HepG2 (cell line): ENCODE data around the gene PDGFB. TPM values are rescaled to one million over a fixed set of nuclear protein-coding genes. Genes with fewer than 3 reads are reported as not detected.
A peak's percentile ranks its signal among the peaks of the same experiment; 100 is the strongest.

Experiments used
- BRCA1 ChIP-seq: sonication (generic); formaldehyde crosslinking; IDR thresholded peaks from 2 replicates; pipeline ENCODE4 v1.4.0; 2020; ENCODE audit warnings: missing genetic modification reagents
- CREM ChIP-seq, 2 experiments: sonication (generic) in 1 of 2; formaldehyde crosslinking in 1 of 2; IDR thresholded peaks; 2 replicates each; pipeline versions ENCODE4 v1.4.0 to v1.6.1; 2016 to 2020; ENCODE audit warnings: antibody characterized with exemption in 1 of 2, mild to moderate bottlenecking in 1 of 2, missing genetic modification reagents in 1 of 2
- JARID2 ChIP-seq: sonication (generic); formaldehyde crosslinking; IDR thresholded peaks from 2 replicates; pipeline ENCODE4 v1.8.1; 2023; ENCODE audit warnings: missing genetic modification reagents, inconsistent platforms; ENCODE audit not compliant: insufficient replicate concordance
- MIXL1 ChIP-seq: IDR thresholded peaks from 2 replicates; pipeline ENCODE4 v1.6.1; 2016
- NFKB2 ChIP-seq: sonication (generic); formaldehyde crosslinking; IDR thresholded peaks from 2 replicates; pipeline ENCODE4 v1.4.0; 2020; ENCODE audit warnings: missing genetic modification reagents, borderline replicate concordance
- ONECUT2 ChIP-seq: sonication (generic); formaldehyde crosslinking; IDR thresholded peaks from 2 replicates; pipeline ENCODE4 v1.4.0; 2020; ENCODE audit warnings: missing genetic modification reagents
- PHF8 ChIP-seq: sonication (generic); formaldehyde crosslinking; IDR thresholded peaks from 2 replicates; pipeline ENCODE4 v1.5.0; 2020; ENCODE audit warnings: missing genetic modification reagents
- POLR2AphosphoS5 ChIP-seq: IDR thresholded peaks from 2 replicates; pipeline ENCODE4 v1.6.1; 2012; ENCODE audit warnings: low read depth, low read length
- ZKSCAN5 ChIP-seq: sonication (generic); formaldehyde crosslinking; IDR thresholded peaks from 2 replicates; pipeline ENCODE4 v1.5.1; 2020; ENCODE audit warnings: mild to moderate bottlenecking, missing genetic modification reagents
- ZNF124 ChIP-seq: sonication (generic); formaldehyde crosslinking; IDR thresholded peaks from 2 replicates; pipeline ENCODE4 v1.4.0; 2020; ENCODE audit warnings: missing genetic modification reagents
- ZNF530 ChIP-seq: sonication (generic); formaldehyde crosslinking; IDR thresholded peaks from 2 replicates; pipeline ENCODE4 v1.5.0; 2020; ENCODE audit warnings: low read depth, mild to moderate bottlenecking, missing genetic modification reagents
- ZNF674 ChIP-seq: sonication (generic); formaldehyde crosslinking; IDR thresholded peaks from 2 replicates; pipeline ENCODE4 v1.5.0; 2020; ENCODE audit warnings: low read depth, mild to moderate bottlenecking, missing genetic modification reagents
- ZNF768 ChIP-seq: sonication (generic); formaldehyde crosslinking; IDR thresholded peaks from 2 replicates; pipeline ENCODE4 v1.4.0; 2020; ENCODE audit warnings: missing genetic modification reagents
- ZNF816 ChIP-seq: sonication (generic); formaldehyde crosslinking; IDR thresholded peaks from 2 replicates; pipeline ENCODE4 v1.8.0; 2022; ENCODE audit warnings: missing genetic modification reagents, mild to moderate bottlenecking, borderline replicate concordance
- ZNF839 ChIP-seq: sonication (generic); formaldehyde crosslinking; IDR thresholded peaks from 2 replicates; pipeline ENCODE4 v1.4.0; 2020; ENCODE audit warnings: missing genetic modification reagents, mild to moderate bottlenecking, borderline replicate concordance
- polyA plus RNA-seq, 8 experiments: library from polyadenylated mRNA; depleted of rRNA in 3 of 8; stranded (reverse) in 7 of 8; unstranded in 1 of 8; fragments of >200 nt; fragmentation: Illumina TruSeq in 4 of 8; extraction: Trizol in 4 of 8; gene quantifications; 2 replicates each; pipeline versions ENCODE4 v1.2.1 to v1.2.3, GENCODE V29; 2011 to 2016; ENCODE audit warnings: low read depth in 4 of 8, missing spikeins in 1 of 8, mixed read lengths in 1 of 8; ENCODE audit not compliant: insufficient read depth in 1 of 8
- total RNA-seq, 5 experiments: library from RNA; depleted of rRNA; stranded (reverse); fragments of >200 nt; fragmentation: Illumina TruSeq; extraction: Trizol; gene quantifications; 2 replicates each; pipeline ENCODE4 v1.2.3, GENCODE V29; 2016; ENCODE audit warnings: low read depth in 1 of 5
- TF ChIP-seq, protein P1 (sequence below), 2 experiments: sonication (generic) in 1 of 2; formaldehyde crosslinking in 1 of 2; IDR thresholded peaks; 2 replicates each; pipeline versions ENCODE4 v1.4.0 to v1.6.1; 2018 to 2020; ENCODE audit warnings: missing genetic modification reagents in 2 of 2, borderline replicate concordance in 1 of 2, low read depth in 1 of 2, mild to moderate bottlenecking in 1 of 2, missing biosample characterization in 1 of 2
- TF ChIP-seq, protein P2 (sequence below): sonication (generic); formaldehyde crosslinking; IDR thresholded peaks from 2 replicates; pipeline ENCODE4 v1.4.0; 2020; ENCODE audit warnings: missing genetic modification reagents
- TF ChIP-seq, protein P3 (sequence below): sonication (generic); formaldehyde crosslinking; IDR thresholded peaks from 2 replicates; pipeline ENCODE4 v1.4.0; 2020; ENCODE audit warnings: missing genetic modification reagents, borderline replicate concordance
- TF ChIP-seq, protein P4 (sequence below): sonication (generic); formaldehyde crosslinking; IDR thresholded peaks from 2 replicates; pipeline ENCODE4 v1.4.0; 2020; ENCODE audit warnings: missing genetic modification reagents, mild to moderate bottlenecking, borderline replicate concordance

The PDGFB gene
- total and polyA plus RNA-seq, 2 of the 13 experiments (the other 11 are each of a cell fraction or from before 2014, with no cell fraction given): 1.4 to 10.1 TPM

DNA sequence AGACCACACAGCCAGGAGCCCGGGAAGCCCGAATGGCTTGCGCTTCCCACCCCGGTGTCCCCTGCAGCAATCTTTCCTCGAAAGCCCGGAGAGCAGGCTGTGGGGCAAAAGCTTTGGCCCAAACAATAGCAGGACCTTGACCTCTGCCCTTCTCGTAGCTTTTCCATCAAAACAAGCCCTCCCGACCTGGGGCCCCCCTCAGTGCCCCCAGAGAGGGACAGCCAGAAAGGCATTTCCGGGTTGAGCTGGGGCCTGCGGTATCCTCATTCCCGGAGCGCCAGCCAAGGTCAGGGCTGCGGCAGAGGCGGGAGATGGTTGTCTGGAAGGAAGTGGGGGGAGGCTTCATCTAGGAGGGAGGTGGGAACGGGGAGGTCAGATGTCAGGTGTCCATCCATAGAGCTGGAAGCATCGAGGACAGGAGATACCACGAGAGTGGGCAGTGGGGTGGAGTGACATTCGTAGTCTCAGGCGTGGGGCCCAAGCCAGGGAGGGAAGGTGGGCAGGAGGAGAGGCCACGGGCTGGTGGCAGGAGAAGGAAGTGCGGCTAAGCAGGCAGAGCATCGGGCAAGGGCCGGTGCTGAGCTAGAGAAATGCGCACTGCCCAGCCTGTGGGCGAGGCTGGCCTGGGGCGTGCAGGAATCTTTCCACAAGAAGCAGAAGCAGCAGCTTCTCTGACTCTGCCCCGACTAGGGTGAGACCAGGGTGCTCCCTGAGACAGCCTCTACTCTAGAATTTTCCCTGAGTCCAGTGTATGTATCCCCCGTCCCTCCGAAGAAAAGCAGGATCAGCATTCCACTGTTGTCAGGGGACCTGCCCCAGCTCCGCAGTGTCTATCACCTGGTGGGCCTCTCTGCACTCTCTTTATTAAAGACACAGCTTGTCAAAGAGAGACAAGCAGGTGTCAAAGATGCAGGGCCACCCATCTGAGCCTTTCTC lies 14.3 kb downstream of the PDGFB start (continued):
- TF ChIP-seq, protein P1, sequence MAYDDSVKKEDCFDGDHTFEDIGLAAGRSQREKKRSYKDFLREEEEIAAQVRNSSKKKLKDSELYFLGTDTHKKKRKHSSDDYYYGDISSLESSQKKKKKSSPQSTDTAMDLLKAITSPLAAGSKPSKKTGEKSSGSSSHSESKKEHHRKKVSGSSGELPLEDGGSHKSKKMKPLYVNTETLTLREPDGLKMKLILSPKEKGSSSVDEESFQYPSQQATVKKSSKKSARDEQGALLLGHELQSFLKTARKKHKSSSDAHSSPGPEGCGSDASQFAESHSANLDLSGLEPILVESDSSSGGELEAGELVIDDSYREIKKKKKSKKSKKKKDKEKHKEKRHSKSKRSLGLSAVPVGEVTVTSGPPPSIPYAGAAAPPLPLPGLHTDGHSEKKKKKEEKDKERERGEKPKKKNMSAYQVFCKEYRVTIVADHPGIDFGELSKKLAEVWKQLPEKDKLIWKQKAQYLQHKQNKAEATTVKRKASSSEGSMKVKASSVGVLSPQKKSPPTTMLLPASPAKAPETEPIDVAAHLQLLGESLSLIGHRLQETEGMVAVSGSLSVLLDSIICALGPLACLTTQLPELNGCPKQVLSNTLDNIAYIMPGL (CRISPR knock-in tag; IDR thresholded peaks at IDR 0.05; ENCODE audit: borderline replicate concordance in 1 of 2, low read depth in 1 of 2): no peak; a peak in 1 of 4 replicates
- TF ChIP-seq ZNF839: no peak
- no peak; the same call in 1 of the 2 replicates for TF ChIP-seq NFKB2 (CRISPR knock-in tag)
- TF ChIP-seq POLR2AphosphoS5: no peak
- peak; percentile 30; the same call in 1 of the 2 replicates for TF ChIP-seq PHF8
- TF ChIP-seq, protein P2, sequence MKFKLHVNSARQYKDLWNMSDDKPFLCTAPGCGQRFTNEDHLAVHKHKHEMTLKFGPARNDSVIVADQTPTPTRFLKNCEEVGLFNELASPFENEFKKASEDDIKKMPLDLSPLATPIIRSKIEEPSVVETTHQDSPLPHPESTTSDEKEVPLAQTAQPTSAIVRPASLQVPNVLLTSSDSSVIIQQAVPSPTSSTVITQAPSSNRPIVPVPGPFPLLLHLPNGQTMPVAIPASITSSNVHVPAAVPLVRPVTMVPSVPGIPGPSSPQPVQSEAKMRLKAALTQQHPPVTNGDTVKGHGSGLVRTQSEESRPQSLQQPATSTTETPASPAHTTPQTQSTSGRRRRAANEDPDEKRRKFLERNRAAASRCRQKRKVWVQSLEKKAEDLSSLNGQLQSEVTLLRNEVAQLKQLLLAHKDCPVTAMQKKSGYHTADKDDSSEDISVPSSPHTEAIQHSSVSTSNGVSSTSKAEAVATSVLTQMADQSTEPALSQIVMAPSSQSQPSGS: no peak
- TF ChIP-seq ZNF530 (CRISPR knock-in tag): no peak
- peak; percentile 81 for TF ChIP-seq CREM (IDR thresholded peaks at IDR 0.05)
- TF ChIP-seq CREM (CRISPR knock-in tag; IDR thresholded peaks at IDR 0.05): no peak
- TF ChIP-seq JARID2 (CRISPR knock-in tag): no peak
- TF ChIP-seq ZNF124 (CRISPR knock-in tag): 0 out of 2 replicates have a peak, but pooled peaks have one; percentile 49
- no peak for TF ChIP-seq ZNF674
- TF ChIP-seq ZNF768 (CRISPR knock-in tag): no peak
- TF ChIP-seq, protein P3, sequence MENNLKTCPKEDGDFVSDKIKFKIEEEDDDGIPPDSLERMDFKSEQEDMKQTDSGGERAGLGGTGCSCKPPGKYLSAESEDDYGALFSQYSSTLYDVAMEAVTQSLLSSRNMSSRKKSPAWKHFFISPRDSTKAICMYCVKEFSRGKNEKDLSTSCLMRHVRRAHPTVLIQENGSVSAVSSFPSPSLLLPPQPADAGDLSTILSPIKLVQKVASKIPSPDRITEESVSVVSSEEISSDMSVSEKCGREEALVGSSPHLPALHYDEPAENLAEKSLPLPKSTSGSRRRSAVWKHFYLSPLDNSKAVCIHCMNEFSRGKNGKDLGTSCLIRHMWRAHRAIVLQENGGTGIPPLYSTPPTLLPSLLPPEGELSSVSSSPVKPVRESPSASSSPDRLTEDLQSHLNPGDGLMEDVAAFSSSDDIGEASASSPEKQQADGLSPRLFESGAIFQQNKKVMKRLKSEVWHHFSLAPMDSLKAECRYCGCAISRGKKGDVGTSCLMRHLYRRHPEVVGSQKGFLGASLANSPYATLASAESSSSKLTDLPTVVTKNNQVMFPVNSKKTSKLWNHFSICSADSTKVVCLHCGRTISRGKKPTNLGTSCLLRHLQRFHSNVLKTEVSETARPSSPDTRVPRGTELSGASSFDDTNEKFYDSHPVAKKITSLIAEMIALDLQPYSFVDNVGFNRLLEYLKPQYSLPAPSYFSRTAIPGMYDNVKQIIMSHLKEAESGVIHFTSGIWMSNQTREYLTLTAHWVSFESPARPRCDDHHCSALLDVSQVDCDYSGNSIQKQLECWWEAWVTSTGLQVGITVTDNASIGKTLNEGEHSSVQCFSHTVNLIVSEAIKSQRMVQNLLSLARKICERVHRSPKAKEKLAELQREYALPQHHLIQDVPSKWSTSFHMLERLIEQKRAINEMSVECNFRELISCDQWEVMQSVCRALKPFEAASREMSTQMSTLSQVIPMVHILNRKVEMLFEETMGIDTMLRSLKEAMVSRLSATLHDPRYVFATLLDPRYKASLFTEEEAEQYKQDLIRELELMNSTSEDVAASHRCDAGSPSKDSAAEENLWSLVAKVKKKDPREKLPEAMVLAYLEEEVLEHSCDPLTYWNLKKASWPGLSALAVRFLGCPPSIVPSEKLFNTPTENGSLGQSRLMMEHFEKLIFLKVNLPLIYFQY: peak; percentile 84; the same call in 1 of the 2 replicates
- TF ChIP-seq, protein P4, sequence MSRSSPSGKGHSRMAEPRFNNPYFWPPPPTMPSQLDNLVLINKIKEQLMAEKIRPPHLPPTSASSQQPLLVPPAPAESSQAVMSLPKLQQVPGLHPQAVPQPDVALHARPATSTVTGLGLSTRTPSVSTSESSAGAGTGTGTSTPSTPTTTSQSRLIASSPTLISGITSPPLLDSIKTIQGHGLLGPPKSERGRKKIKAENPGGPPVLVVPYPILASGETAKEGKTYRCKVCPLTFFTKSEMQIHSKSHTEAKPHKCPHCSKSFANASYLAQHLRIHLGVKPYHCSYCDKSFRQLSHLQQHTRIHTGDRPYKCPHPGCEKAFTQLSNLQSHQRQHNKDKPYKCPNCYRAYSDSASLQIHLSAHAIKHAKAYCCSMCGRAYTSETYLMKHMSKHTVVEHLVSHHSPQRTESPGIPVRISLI: peak; percentile 58; the same call in 1 of the 2 replicates
- no peak for TF ChIP-seq BRCA1 (CRISPR knock-in tag)
- TF ChIP-seq ZKSCAN5 (CRISPR knock-in tag): no peak
- TF ChIP-seq ZNF816 (CRISPR knock-in tag): peak; percentile 84; the same call in 1 of the 2 replicates
- no peak for TF ChIP-seq ONECUT2 (CRISPR knock-in tag)
- peak; percentile 70; the same call in 1 of the 2 replicates for TF ChIP-seq MIXL1 (CRISPR knock-in tag)
